Ectodermal cell (in vitro differentiated cells): ENCODE data around the gene CLSTN2.

ENCODE experiments used
- H3K27ac ChIP-seq: 2 replicates; pipeline ENCODE4 v1.7.0; 2013; ENCODE audit warnings: mild to moderate bottlenecking, low read depth, low read length; ENCODE audit not compliant: insufficient read depth, poor library complexity, severe bottlenecking
- H3K27me3 ChIP-seq: 2 replicates; pipeline ENCODE4 v1.7.0; 2013; ENCODE audit warnings: mild to moderate bottlenecking, low read length; ENCODE audit not compliant: insufficient read depth, control insufficient read depth, poor library complexity, severe bottlenecking
- H3K36me3 ChIP-seq: one replicate; pipeline ENCODE4 v1.7.0; 2013; ENCODE audit warnings: low read length; ENCODE audit not compliant: control insufficient read depth, insufficient read depth
- H3K4me1 ChIP-seq: one replicate; pipeline ENCODE4 v1.7.0; 2013; ENCODE audit warnings: low read length; ENCODE audit not compliant: control insufficient read depth, insufficient read depth
- H3K4me3 ChIP-seq: 2 replicates; pipeline ENCODE4 v1.7.0; 2013; ENCODE audit warnings: low read depth, low read length, control low read depth; ENCODE audit not compliant: insufficient read depth
- H3K9me3 ChIP-seq: 2 replicates; pipeline ENCODE4 v1.7.0; 2013; ENCODE audit warnings: mild to moderate bottlenecking, low read length, moderate library complexity; ENCODE audit not compliant: control insufficient read depth
- WGBS, 2 experiments: methylation state at CpG; one replicate each; pipeline ENCODE4 v1.1.7; 2013; ENCODE audit warnings: missing lambda C conversion rate in 2 of 2; 5-methylcytosine and 5-hydroxymethylcytosine counted together

CLSTN2 gene

DNA sequence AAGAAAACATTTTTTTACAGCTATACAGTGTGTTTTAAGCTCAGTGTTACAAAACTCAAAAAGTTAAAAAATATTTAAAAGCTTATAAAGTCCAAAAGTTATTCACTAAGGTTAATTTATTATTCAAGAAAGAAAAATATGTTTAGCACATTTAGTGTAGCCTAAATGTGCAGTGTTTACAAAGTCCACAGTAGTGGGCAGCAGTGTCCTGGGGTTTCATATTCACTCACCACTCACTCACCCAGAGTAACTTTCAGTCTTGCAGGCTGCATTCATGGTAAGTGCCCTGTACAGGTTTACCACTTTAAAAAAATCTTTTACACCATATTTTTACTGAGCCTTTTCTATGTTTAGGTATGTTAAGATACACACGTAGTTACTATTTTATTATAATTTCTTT lies 442.7 kb downstream of the CLSTN2 start:
- Histone ChIP-seq H3K36me3 (no peaks in the 10 kb centered on the region), H3K4me1 (no peaks in the 10 kb centered on the region), H3K27me3 (no peaks in the 10 kb centered on the region), H3K9me3 (no peaks in the 10 kb centered on the region), H3K27ac (no peak overlapping the region), H3K4me3 (no peak overlapping the region)
- no CpG with 5 or more reads among the region's 1 CpG for WGBS, 2 experiments

DNA sequence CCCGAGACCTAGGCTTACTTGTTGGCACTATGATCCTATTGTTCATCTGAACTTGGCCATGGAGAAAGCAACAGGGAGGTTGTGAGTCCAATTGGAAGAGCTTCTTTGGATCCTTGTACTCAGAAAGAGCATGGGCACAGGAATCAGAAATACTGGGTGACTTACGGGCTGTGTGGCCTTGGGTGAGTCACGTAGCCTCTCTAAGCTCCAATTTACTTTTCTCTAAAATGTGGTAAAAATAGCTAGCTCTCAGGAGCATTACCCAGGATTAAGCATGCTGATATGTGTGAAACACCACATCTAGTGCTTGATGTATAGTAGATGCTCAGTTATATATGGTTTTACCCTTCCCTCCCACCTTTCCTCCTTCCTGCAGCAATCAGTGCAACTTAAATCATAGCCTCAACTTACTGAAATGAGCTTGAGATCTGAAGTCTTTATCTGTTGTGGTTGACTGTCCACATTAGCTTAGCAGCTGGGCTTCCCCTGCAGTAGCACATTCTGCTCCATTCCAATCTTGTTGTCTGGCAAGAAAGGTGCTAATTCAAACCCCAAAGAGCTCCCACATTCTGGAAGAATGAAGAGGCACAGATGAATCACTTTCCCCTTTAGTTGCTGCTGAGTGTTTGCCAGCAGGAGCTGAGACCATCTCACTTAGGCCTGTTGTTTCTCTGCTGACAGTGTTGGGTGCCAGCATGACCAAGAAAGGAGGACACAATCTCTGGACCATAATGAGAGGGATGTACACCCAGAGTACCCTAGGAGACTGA lies 443.8 kb downstream of the CLSTN2 start:
- Histone ChIP-seq H3K4me3 (no peak overlapping the region), H3K9me3 (no peaks in the 10 kb centered on the region), H3K27ac (no peak overlapping the region), H3K4me1 (no peaks in the 10 kb centered on the region), H3K27me3 (no peaks in the 10 kb centered on the region), H3K36me3 (no peaks in the 10 kb centered on the region)
- 31 to 33% methylated on average over 3 of the region's 3 CpGs for WGBS, 2 experiments

DNA sequence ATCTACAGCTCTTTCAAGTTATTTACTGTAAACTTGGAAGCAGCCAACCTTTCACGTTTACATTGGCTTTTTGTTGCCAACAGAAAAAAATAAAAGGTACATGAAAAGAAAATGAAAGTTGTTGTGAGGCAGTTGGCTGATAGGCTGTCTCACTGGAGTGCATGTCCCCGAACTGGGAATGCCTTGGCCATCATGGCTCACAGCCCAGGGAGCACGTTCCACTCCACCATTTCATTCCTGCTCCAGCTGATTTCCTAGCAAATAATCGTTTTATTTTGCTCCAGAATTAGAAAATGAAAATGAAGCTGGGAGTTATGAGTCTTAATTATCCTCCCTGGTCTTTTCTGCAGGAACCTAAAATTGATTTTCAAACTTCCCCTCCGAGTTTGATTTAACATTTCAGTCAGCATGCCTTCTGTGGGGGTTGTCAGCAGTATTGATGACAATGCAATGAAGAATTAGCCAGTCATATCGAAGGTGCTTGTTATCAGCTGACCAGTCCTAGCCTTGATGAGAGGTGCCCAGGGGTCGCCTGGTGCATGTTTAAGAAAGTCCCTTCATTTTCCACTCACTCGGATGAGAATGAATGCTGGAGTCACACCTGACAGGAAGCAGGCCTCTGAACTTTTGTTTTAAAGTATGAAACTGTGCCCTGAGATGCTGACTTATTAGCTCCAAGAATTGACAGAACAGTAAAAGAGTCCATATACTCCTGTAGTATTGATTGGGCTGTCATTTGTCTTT lies 449.2 kb downstream of the CLSTN2 start:
- Histone ChIP-seq H3K27ac (no peak overlapping the region), H3K4me3 (no peak overlapping the region), H3K9me3 (no peaks in the 10 kb centered on the region), H3K4me1 (no peaks in the 10 kb centered on the region), H3K36me3 (no peaks in the 10 kb centered on the region), H3K27me3 (no peaks in the 10 kb centered on the region)
- 88 to 89% methylated on average over 8 of the region's 8 CpGs for WGBS, 2 experiments

DNA sequence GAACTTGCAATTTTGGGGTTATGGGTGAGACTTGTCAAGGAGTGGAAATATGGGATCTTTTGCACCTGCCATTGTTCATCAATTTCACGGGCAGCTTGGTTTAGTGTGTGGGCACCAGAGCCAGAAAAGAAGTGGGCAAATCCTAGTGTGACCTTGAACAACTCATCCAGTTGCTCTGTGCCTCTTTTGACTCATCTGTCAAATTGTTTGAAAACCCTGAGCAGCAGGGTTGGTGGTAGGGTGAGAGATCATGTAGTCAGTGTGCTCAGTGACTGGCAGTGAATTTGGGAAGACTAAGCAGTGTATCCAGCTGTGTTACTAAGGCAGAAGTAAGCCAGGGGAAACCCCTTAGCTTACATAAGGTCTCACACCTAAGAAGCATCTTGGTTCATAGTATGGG lies 449.9 kb downstream of the CLSTN2 start:
- no peaks in the 10 kb centered on the region for H3K36me3 ChIP-seq
- no peaks in the 10 kb centered on the region for H3K4me1 ChIP-seq
- H3K9me3 ChIP-seq: no peaks in the 10 kb centered on the region
- 85 to 98% methylated on average over 1 of the region's 1 CpG for WGBS, 2 experiments
- H3K27ac ChIP-seq: no peak overlapping the region
- H3K4me3 ChIP-seq: no peak overlapping the region
- H3K27me3 ChIP-seq: no peaks in the 10 kb centered on the region

DNA sequence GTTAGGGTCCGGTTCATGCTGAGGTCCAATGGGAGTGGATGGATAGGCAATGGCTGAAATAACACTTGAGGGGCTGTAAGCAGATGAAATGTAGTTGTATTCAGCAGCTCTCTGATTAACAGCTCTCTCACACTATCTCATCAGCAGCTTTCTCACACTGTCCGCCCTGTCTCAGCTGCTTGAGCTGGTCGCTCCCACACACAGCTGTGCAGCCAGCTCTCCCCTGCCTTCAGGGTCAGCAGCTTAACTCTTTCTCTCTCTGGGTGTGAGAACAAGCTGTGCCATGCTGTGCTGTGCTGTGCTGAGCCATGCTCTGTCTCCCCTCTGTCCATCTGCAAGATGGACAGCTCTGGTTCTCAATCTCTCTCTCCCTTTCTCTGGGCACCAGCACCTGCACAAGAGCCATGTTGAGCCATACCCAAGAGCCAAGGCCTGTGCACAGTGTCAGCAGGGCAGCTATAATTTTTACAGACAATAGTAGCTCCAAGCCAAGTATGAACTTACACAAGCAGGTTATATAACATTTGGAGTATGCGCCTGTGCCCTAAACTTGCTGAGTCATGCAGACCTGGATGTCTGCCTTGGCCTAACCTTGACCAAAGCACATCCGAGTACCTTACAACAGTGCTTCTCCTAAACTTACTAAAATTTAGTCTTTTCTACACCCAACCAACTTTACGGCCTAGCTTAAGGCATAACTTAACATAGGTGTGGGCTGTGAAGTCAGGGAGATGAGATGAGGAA lies 451.5 kb downstream of the CLSTN2 start:
- WGBS, 2 experiments: 77 to 78% methylated on average over 5 to 6 of the region's 6 CpGs
- no peaks in the 10 kb centered on the region for H3K36me3 ChIP-seq
- H3K27ac ChIP-seq: no peak overlapping the region
- no peaks in the 10 kb centered on the region for H3K27me3 ChIP-seq
- peaks cover 4% of the 10 kb centered on the region for H3K4me1 ChIP-seq
- no peak overlapping the region for H3K4me3 ChIP-seq
- no peaks in the 10 kb centered on the region for H3K9me3 ChIP-seq

DNA sequence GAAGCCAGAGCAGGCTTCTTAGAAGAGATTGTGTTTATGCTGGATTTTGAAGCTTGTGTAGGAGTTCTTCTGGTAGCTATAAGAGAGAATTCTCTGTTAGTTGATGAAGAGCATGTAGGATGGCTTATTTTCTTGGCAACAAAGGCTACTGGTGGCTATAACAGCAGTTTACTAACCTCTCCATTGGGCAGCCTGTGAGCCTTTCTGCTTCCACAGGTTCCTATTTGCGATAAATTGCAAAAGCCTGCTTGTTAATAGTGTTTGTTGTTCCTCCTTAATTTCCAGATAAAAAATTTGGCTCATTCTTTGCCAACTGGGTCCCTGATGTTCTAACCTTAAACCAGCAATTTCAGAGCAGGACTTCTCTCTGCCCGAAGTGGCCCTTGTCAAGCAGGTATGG lies 452.3 kb downstream of the CLSTN2 start:
- Histone ChIP-seq H3K27ac (no peak overlapping the region), H3K4me1 (peaks cover 4% of the 10 kb centered on the region), H3K36me3 (no peaks in the 10 kb centered on the region), H3K27me3 (no peaks in the 10 kb centered on the region), H3K4me3 (no peak overlapping the region), H3K9me3 (no peaks in the 10 kb centered on the region)
- WGBS, 2 experiments: 93 to 94% methylated on average over 2 of the region's 2 CpGs

DNA sequence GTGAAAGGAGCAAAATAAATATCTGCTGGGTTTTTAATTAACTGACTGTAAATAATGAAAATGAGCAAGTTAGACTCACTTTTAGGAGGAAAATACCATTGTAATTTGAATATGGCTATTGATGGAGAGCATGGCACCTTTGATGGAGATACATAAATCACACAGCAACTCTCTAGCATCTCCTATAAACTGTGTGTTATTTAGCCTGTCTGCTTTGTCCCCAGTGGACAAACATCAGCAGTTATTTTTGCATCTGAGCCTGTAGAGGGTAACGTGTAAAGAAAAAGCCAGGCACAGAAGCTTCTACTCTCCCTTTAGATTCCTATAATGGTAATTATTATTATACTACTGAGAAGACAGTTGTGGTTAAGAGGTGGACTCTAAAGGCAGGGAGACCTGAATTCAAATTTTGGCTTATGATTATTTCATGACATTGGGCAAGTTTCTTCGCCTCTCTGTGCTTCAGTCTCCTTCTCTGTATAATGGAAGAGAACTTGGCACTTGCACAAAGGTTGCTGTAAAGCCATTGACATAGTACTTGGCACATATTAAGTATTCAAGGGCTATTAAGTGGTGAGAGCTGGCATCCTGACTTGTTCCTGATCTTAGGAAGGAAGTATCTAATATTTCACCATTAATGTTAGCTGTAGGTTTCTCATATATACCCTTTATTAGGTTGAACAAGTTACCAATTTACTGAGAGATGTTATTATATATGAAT lies 453.4 kb downstream of the CLSTN2 start:
- Histone ChIP-seq H3K36me3 (no peaks in the 10 kb centered on the region), H3K9me3 (no peaks in the 10 kb centered on the region), H3K27ac (no peak overlapping the region), H3K4me1 (peaks cover 4% of the 10 kb centered on the region), H3K27me3 (no peaks in the 10 kb centered on the region), H3K4me3 (no peak overlapping the region)
- WGBS, 2 experiments: 92 to 95% methylated on average over 1 to 2 of the region's 2 CpGs

DNA sequence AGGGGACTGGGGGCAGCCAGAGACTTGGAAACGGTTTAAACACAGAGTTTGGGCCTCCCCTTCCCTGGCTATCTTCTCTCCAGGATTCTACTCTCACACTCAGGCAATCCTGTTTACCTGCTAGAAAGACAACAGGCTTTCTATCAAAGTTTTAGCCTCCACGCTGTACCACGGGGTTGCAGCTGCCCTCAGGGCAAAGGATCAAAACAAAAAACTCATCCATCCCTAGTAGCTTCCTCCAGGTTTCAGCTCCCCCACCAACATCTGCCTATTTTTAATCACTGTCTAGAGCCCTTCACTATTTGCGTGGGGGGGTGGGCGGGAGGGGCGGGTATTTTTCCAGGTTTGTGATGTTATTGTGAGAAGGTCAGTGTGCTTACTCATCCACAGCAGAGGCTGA lies 456.1 kb downstream of the CLSTN2 start:
- H3K4me1 ChIP-seq: peaks cover 4% of the 10 kb centered on the region
- H3K36me3 ChIP-seq: no peaks in the 10 kb centered on the region
- H3K27me3 ChIP-seq: no peaks in the 10 kb centered on the region
- H3K4me3 ChIP-seq: no peak overlapping the region
- no peak overlapping the region for H3K27ac ChIP-seq
- H3K9me3 ChIP-seq: no peaks in the 10 kb centered on the region
- 49 to 50% methylated on average over 3 to 4 of the region's 6 CpGs for WGBS, 2 experiments

DNA sequence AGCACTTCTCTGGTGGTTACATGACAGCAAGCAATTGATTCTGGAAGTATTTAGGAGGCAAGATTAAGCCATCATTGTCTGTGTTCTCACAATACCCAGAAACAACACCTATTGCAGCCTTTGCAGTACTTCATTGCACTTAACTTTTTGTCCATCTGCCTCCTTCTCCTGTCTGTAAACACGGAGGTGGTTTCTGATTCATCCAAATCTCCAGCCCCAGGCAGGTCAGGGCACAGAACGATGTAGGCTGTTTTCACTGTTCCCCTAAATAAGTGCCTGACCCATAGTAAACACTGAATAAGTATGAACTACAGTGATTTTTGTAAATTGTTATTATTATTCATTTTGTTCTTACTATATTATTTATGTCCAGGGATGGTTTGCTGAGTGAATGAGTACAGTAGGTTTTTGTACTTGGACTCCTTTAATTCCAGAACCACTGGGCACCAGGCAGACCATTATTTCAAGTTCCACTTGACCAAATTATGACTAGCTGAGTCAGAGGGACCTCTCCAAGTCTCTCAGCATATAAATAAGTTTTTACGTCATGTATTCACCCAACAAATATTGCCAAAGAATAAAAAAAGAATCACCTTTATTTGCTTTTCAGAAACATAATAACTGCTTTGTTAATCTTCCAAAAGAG lies 459.6 kb downstream of the CLSTN2 start:
- no peaks in the 10 kb centered on the region for H3K36me3 ChIP-seq
- 83 to 96% methylated on average over 3 of the region's 3 CpGs for WGBS, 2 experiments
- no peaks in the 10 kb centered on the region for H3K9me3 ChIP-seq
- peaks cover 4% of the 10 kb centered on the region for H3K4me1 ChIP-seq
- no peak overlapping the region for H3K27ac ChIP-seq
- H3K4me3 ChIP-seq: no peak overlapping the region
- H3K27me3 ChIP-seq: no peaks in the 10 kb centered on the region
